K562 (cell line): ENCODE measurements around the gene CYP46A1. TPM values are rescaled to one million over a fixed set of nuclear protein-coding genes. Genes with fewer than 3 reads are reported as not detected.

Source experiments
- ATAC-seq: fragments of 200-7000 bp; cut with Tn5 transposase; 3 replicates; pipeline ENCODE4 v1.9.1; 2020; ENCODE audit warnings: moderate library complexity
- BruUV-seq: library from RNA; stranded (reverse); fragments of 400-500 nt; replicated peaks from 2 replicates; lab custom pipeline; 2021; lab: Mats Ljungman, UMichigan
- CTCF ChIA-PET: fragments of 300-600 bp; formaldehyde crosslinking; extraction: SDS; loops from one replicate; lab custom pipeline; 2021; ENCODE audit warnings: low intra/inter-chr PET ratio; lab: Yijun Ruan, JAX
- POLR2A ChIA-PET: fragments of 300-600, 350-650 bp; sonication (Branson Sonifier 250); formaldehyde crosslinking; extraction: SDS; loops from one replicate; lab custom pipeline; 2021; ENCODE audit warnings: antibody characterized with exemption, inconsistent platforms; lab: Yijun Ruan, JAX
- DNase-seq, 4 experiments: peaks; one replicate each; pipeline versions ENCODE4 v3.0.0 to v3.0.0-alpha.2; 2011 to 2018; ENCODE audit warnings: low spot score in 3 of 4, mixed read lengths in 3 of 4; ENCODE audit errors: extremely low read depth in 1 of 4
- FAIRE-seq: peaks from 2 replicates; lab custom pipeline; 2011; peaks lifted over from hg19 to GRCh38; lab: Jason Lieb, UNC
- H2AFZ ChIP-seq: 2 replicates; pipeline ENCODE4 v1.6.0; 2011; ENCODE audit warnings: low read depth, low read length, control low read depth, inconsistent platforms
- H3K27ac ChIP-seq: fragments of 200-600 bp; 3 replicates; pipeline ENCODE4 v1.8.0; 2011; ENCODE audit warnings: low read depth, mild to moderate bottlenecking, control low read depth, inconsistent platforms, low read length, moderate library complexity, mixed read lengths; ENCODE audit errors: extremely low read depth
- H3K27me3 ChIP-seq, 2 experiments: fragments of 300-600 bp in 1 of 2; 2 replicates in 1 of 2; 3 replicates in 1 of 2; pipeline versions ENCODE4 v1.6.0 to v1.8.0; 2011; ENCODE audit warnings: inconsistent platforms in 2 of 2, low read length in 2 of 2, mild to moderate bottlenecking in 1 of 2, mixed read lengths in 1 of 2, moderate library complexity in 1 of 2; ENCODE audit not compliant: control insufficient read depth in 2 of 2, insufficient read depth in 2 of 2
- H3K36me3 ChIP-seq: fragments of 300-600 bp; 3 replicates; pipeline ENCODE4 v1.8.0; 2011; ENCODE audit warnings: mild to moderate bottlenecking, low read length, inconsistent platforms; ENCODE audit not compliant: control insufficient read depth, insufficient read depth
- H3K4me1 ChIP-seq, 2 experiments: fragments of 200-600 bp in 1 of 2; replicated peaks in 1 of 2; 2 replicates in 1 of 2; 3 replicates in 1 of 2; pipeline versions ENCODE4 v1.5.1 to v1.8.0; 2011; ENCODE audit warnings: inconsistent platforms in 2 of 2, low read length in 2 of 2, mild to moderate bottlenecking in 1 of 2, mixed read lengths in 1 of 2, moderate library complexity in 1 of 2; ENCODE audit not compliant: control insufficient read depth in 2 of 2, insufficient read depth in 2 of 2
- H3K4me2 ChIP-seq: 2 replicates; pipeline ENCODE4 v1.6.1; 2011; ENCODE audit warnings: low read length, control low read depth, inconsistent platforms, mixed read lengths; ENCODE audit not compliant: insufficient read depth
- H3K4me3 ChIP-seq: fragments of 200-600 bp; sonication (generic), shearing (Covaris generic); 2 replicates; pipeline ENCODE4 v1.5.1; 2016; ENCODE audit warnings: control low read depth, inconsistent platforms
- H3K79me2 ChIP-seq: fragments of 200-600 bp; 3 replicates; pipeline ENCODE4 v1.8.0; 2011; ENCODE audit warnings: low read length, inconsistent platforms; ENCODE audit not compliant: control insufficient read depth, insufficient read depth
- H3K9ac ChIP-seq, 2 experiments: 2 replicates each; pipeline versions ENCODE4 v1.6.0 to v1.6.1; 2011; ENCODE audit warnings: low read depth in 2 of 2, low read length in 2 of 2, control low read depth in 1 of 2, inconsistent platforms in 1 of 2, mild to moderate bottlenecking in 1 of 2, mixed read lengths in 1 of 2; ENCODE audit not compliant: insufficient read depth in 1 of 2
- H3K9me1 ChIP-seq: one replicate; pipeline ENCODE4 v1.6.0; 2011; ENCODE audit warnings: inconsistent platforms, mild to moderate bottlenecking, low read length, moderate library complexity; ENCODE audit not compliant: control insufficient read depth, insufficient read depth
- H3K9me3 ChIP-seq: replicated peaks from 2 replicates; pipeline ENCODE4 v1.5.1; 2011; ENCODE audit warnings: low read depth, low read length, inconsistent platforms; ENCODE audit not compliant: control insufficient read depth, insufficient read depth
- H4K20me1 ChIP-seq: replicated peaks from 2 replicates; pipeline ENCODE4 v1.6.1; 2011; ENCODE audit warnings: low read length, inconsistent platforms, mixed read lengths; ENCODE audit not compliant: control insufficient read depth, insufficient read depth
- AFF4 ChIP-seq: sonication (generic); formaldehyde crosslinking; IDR thresholded peaks from 2 replicates; pipeline ENCODE4 v1.8.0; 2023; ENCODE audit warnings: mild to moderate bottlenecking, missing genetic modification reagents
- ATF3 ChIP-seq, 2 experiments: fragments of 450-650 bp in 1 of 2; sonication (generic) in 1 of 2; formaldehyde crosslinking in 1 of 2; IDR thresholded peaks in 1 of 2; conservative IDR thresholded peaks in 1 of 2; 2 replicates each; pipeline versions ENCODE4 v1.6.1 to v1.8.1; 2016 to 2023; ENCODE audit warnings: mild to moderate bottlenecking in 2 of 2, moderate library complexity in 2 of 2, inconsistent platforms in 1 of 2, missing genetic modification reagents in 1 of 2
- HLTF ChIP-seq: fragments of 450-650 bp; IDR thresholded peaks from 2 replicates; pipeline ENCODE4 v1.6.1; 2016
- KDM1A ChIP-seq, 2 experiments: fragments of 450-650 bp; IDR thresholded peaks; 2 replicates each; pipeline ENCODE4 v1.6.1; 2016; ENCODE audit warnings: mild to moderate bottlenecking in 2 of 2
- PATZ1 ChIP-seq: fragments of 250-450 bp; sonication (Bioruptor Pico); IDR thresholded peaks from 2 replicates; pipeline ENCODE4 v1.5.0; 2020; ENCODE audit warnings: mild to moderate bottlenecking, borderline replicate concordance
- ZBTB9 ChIP-seq: fragments of 450-650 bp; formaldehyde crosslinking; IDR thresholded peaks from 2 replicates; pipeline ENCODE4 v1.4.0; 2020; ENCODE audit warnings: mild to moderate bottlenecking, moderate library complexity
- ZNF140 ChIP-seq: fragments of 250-450 bp; sonication (Bioruptor Pico); IDR thresholded peaks from 2 replicates; pipeline ENCODE4 v1.8.0; 2021; ENCODE audit warnings: moderate library complexity, mild to moderate bottlenecking, inconsistent platforms
- WGBS: fragments of 100-300 bp; shearing (Covaris generic); methylation state at CpG from one replicate; pipeline ENCODE4 v1.1.6; 2016; ENCODE audit warnings: low coverage, mixed read lengths; ENCODE audit not compliant: insufficient coverage; ENCODE audit errors: missing lambda C conversion rate; 5-methylcytosine and 5-hydroxymethylcytosine counted together
- in situ Hi-C: fragments of 300-500 bp; cut with MboI; formaldehyde crosslinking; loops from 4 replicates; pipeline ENCODE4 v1.15.0; 2018; ENCODE audit warnings: inconsistent platforms, mixed read lengths
- intact Hi-C: fragments of 100-400 bp; cut with micrococcal nuclease; formaldehyde crosslinking; loops from 2 replicates; pipeline ENCODE4 v1.14.2; 2022
- polyA plus RNA-seq, 8 experiments: library from polyadenylated mRNA; depleted of rRNA in 4 of 8; stranded (reverse) in 5 of 8; unstranded in 3 of 8; fragments of >200 nt; fragmentation: Nextera tagmentation in 2 of 8; fragmentation: Illumina TruSeq in 1 of 8; extraction: Ambion mirVana in 2 of 8; extraction: Trizol in 1 of 8; gene quantifications; 2 replicates each; pipeline versions ENCODE4 v1.2.1 to v1.2.3, GENCODE V29; 2011 to 2014; ENCODE audit warnings: inconsistent platforms in 1 of 8, missing spikeins in 1 of 8
- total RNA-seq, 7 experiments: library from RNA; depleted of rRNA in 6 of 7; stranded (reverse); fragments of >200 nt in 6 of 7; fragmentation: Illumina TruSeq in 2 of 7; extraction: Trizol in 2 of 7; gene quantifications; 2 replicates each; pipeline versions ENCODE4 v1.2.1 to v1.2.3, GENCODE V29; 2011 to 2021; ENCODE audit warnings: low replicate concordance in 1 of 7
- TF ChIP-seq, protein P1 (sequence below): fragments of 450-650 bp; IDR thresholded peaks from 2 replicates; pipeline ENCODE4 v1.6.1; 2018; ENCODE audit not compliant: partially characterized antibody

The CYP46A1 gene
- total and polyA plus RNA-seq, 9 of the 15 experiments (the other 6 are each of a cell fraction or from before 2014, with no cell fraction given) = not detected

- no peak for FAIRE-seq
- CTCF ChIA-PET = no interaction called here
- BruUV-seq = no TSS peak
- intact Hi-C loops (no loop called here), in situ Hi-C loops (no loop called here)
- Histone ChIP-seq H4K20me1 (no peaks in the 10 kb centered on the region; the same call in none of the 2 replicates), H3K9me3 (no peaks in the 10 kb centered on the region), H3K27me3 (peaks cover 3 to 57% of the 10 kb centered on the region in 2 experiments; a peak in 4 of 5 replicates), H3K9ac (no peak overlapping the region), H3K9me1 (no peaks in the 10 kb centered on the region), H3K4me2 (no peak overlapping the region), H2AFZ (no peak overlapping the region), H3K4me1 (no peaks in the 10 kb centered on the region; a peak in 2 of 5 replicates), H3K4me3 (no peak overlapping the region), H3K79me2 (no peaks in the 10 kb centered on the region), H3K27ac (no peak overlapping the region), H3K36me3 (no peaks in the 10 kb centered on the region)
- 0% methylated on average over 1 of the region's 1 CpG for WGBS
- TF ChIP-seq KDM1A (IDR thresholded peaks at IDR 0.05) (peak in 1 of 2 experiments; percentile 27; a peak in 1 of 4 replicates), ZNF140 (CRISPR knock-in tag) (no peak), HLTF (no peak), AFF4 (no peak), ZBTB9 (CRISPR knock-in tag) (no peak), ATF3 (IDR thresholded peaks at IDR 0.05) (no peak), ATF3 (CRISPR knock-in tag; conservative IDR thresholded peaks at IDR 0.05) (no peak), PATZ1 (CRISPR knock-in tag) (no peak)
- TF ChIP-seq, protein P1, sequence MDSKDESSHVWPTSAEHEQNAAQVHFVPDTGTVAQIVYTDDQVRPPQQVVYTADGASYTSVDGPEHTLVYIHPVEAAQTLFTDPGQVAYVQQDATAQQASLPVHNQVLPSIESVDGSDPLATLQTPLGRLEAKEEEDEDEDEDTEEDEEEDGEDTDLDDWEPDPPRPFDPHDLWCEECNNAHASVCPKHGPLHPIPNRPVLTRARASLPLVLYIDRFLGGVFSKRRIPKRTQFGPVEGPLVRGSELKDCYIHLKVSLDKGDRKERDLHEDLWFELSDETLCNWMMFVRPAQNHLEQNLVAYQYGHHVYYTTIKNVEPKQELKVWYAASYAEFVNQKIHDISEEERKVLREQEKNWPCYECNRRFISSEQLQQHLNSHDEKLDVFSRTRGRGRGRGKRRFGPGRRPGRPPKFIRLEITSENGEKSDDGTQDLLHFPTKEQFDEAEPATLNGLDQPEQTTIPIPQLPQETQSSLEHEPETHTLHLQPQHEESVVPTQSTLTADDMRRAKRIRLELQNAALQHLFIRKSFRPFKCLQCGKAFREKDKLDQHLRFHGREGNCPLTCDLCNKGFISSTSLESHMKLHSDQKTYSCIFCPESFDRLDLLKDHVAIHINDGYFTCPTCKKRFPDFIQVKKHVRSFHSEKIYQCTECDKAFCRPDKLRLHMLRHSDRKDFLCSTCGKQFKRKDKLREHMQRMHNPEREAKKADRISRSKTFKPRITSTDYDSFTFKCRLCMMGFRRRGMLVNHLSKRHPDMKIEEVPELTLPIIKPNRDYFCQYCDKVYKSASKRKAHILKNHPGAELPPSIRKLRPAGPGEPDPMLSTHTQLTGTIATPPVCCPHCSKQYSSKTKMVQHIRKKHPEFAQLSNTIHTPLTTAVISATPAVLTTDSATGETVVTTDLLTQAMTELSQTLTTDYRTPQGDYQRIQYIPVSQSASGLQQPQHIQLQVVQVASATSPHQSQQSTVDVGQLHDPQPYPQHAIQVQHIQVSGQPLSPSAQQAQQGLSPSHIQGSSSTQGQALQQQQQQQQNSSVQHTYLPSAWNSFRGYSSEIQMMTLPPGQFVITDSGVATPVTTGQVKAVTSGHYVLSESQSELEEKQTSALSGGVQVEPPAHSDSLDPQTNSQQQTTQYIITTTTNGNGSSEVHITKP = peak; percentile 20
- ATAC-seq = no peak
- DNase-seq = no peak
- POLR2A ChIA-PET = no interaction called here
These were observed 26.4 kb upstream of the CYP46A1 start for GRCh38 chr14:99657645-99658155.
